Anterior cingulate cortex (tissue), 58 donors: ENCODE data around the gene C20orf144.
"Not testable (repeated sequence)": the region's sequence is repeated elsewhere in the genome, so short reads cannot be mapped to it uniquely, and the experiment has no call there.

Source experiments
- DNase-seq, 58 donors: peaks; one replicate each; lab custom pipeline; 2025; lab: John Stamatoyannopoulos, UW

The C20orf144 gene

GRCh38 chr20:33687993-33688937 is 26.1 kb downstream of the C20orf144 start:
- DNase-seq = no peak

GRCh38 chr20:33688938-33689424 is 26.9 kb downstream of the C20orf144 start:
- no peak for DNase-seq

GRCh38 chr20:33689493-33689892 is 27.4 kb downstream of the C20orf144 start:
- DNase-seq = no peak

GRCh38 chr20:33689973-33690372 is 27.8 kb downstream of the C20orf144 start:
- DNase-seq = peak in 19 of 58 donors; percentile 11 to 67 (median 32)

- DNase-seq = peak in 1 of 58 donors; percentile 58
Observed at GRCh38 chr20:33693289-33693688, 31.2 kb downstream of the C20orf144 start.

GRCh38 chr20:33693741-33694638 is 31.9 kb downstream of the C20orf144 start:
- DNase-seq = peak in 54 of 58 donors; percentile 15 to 88 (median 68)

GRCh38 chr20:33694639-33695012 is 32.5 kb downstream of the C20orf144 start:
- DNase-seq = peak in 15 of 58 donors; percentile 33 to 80 (median 58)

GRCh38 chr20:33696448-33696847 is 34.3 kb downstream of the C20orf144 start:
- no peak for DNase-seq

GRCh38 chr20:33697129-33697528 is 35.0 kb downstream of the C20orf144 start:
- peak in 52 of 58 donors; percentile 7 to 84 (median 55) for DNase-seq

GRCh38 chr20:33698966-33699365 is 36.8 kb downstream of the C20orf144 start:
- DNase-seq = not testable (repeated sequence)

- DNase-seq = not testable (repeated sequence)
Observed at GRCh38 chr20:33700696-33701441, 38.7 kb downstream of the C20orf144 start.

- DNase-seq = peak in 1 of 58 donors; percentile 17
Observed at GRCh38 chr20:33701629-33702450, 39.7 kb downstream of the C20orf144 start.

GRCh38 chr20:33702861-33703260 is 40.7 kb downstream of the C20orf144 start:
- DNase-seq = peak in 45 of 58 donors; percentile 6 to 84 (median 39)

- DNase-seq = no peak
Observed at GRCh38 chr20:33703498-33704137, 41.5 kb downstream of the C20orf144 start.

GRCh38 chr20:33704197-33704924 is 42.2 kb downstream of the C20orf144 start:
- no peak for DNase-seq

GRCh38 chr20:33707668-33708067 is 45.5 kb downstream of the C20orf144 start:
- no peak for DNase-seq

GRCh38 chr20:33709398-33709797 is 47.3 kb downstream of the C20orf144 start:
- DNase-seq = no peak
